Measurements from ENCODE around the gene TMC6.
"Not testable (repeated sequence)": the region's sequence is repeated elsewhere in the genome, so short reads cannot be mapped to it uniquely, and the experiment has no call there.

Gene TMC6

GRCh38 chr17:78111016-78111726, 17.4 kb downstream of the TMC6 start:
- no peak for DNase-seq (ENCODE audit: low read depth in 2 of 2)

- DNase-seq (ENCODE audit: low read depth in 2 of 2): no peak
Observed at GRCh38 chr17:78110363-78111015, 18.1 kb downstream of the TMC6 start.

GRCh38 chr17:78109489-78109761, 19.1 kb downstream of the TMC6 start:
- DNase-seq (ENCODE audit: low read depth in 2 of 2): no peak

GRCh38 chr17:78108726-78109488, 19.6 kb downstream of the TMC6 start:
- DNase-seq (ENCODE audit: low read depth in 2 of 2): no peak

- DNase-seq (ENCODE audit: low read depth in 2 of 2): no peak
Observed at GRCh38 chr17:78107976-78108725, 20.4 kb downstream of the TMC6 start.

GRCh38 chr17:78107457-78107856, 21.1 kb downstream of the TMC6 start:
- no peak for DNase-seq (ENCODE audit: low read depth in 2 of 2)

- DNase-seq (ENCODE audit: low read depth in 2 of 2): no peak
Observed at GRCh38 chr17:78106211-78106610, 22.3 kb downstream of the TMC6 start.

- DNase-seq (ENCODE audit: low read depth in 2 of 2): no peak
Observed at GRCh38 chr17:78105551-78105950, 23.0 kb downstream of the TMC6 start.

GRCh38 chr17:78105101-78105500, 23.5 kb downstream of the TMC6 start:
- no peak for DNase-seq (ENCODE audit: low read depth in 2 of 2)

- no peak for DNase-seq (ENCODE audit: low read depth in 2 of 2)
Observed at GRCh38 chr17:78104540-78104941, 24.0 kb downstream of the TMC6 start.

- no peak for DNase-seq (ENCODE audit: low read depth in 2 of 2)
Observed at GRCh38 chr17:78103311-78103710, 25.2 kb downstream of the TMC6 start.

GRCh38 chr17:78101542-78101941, 27.0 kb downstream of the TMC6 start:
- DNase-seq (ENCODE audit: low read depth in 2 of 2): no peak

- no peak for DNase-seq (ENCODE audit: low read depth in 2 of 2)
Observed at GRCh38 chr17:78101112-78101511, 27.4 kb downstream of the TMC6 start.

GRCh38 chr17:78096093-78096492, 32.5 kb downstream of the TMC6 start:
- no peak for DNase-seq (ENCODE audit: low read depth in 2 of 2)

- no peak for DNase-seq (ENCODE audit: low read depth in 2 of 2)
Observed at GRCh38 chr17:78095035-78095434, 33.5 kb downstream of the TMC6 start.

GRCh38 chr17:78092794-78093324, 35.7 kb downstream of the TMC6 start:
- DNase-seq (ENCODE audit: low read depth in 2 of 2): no peak

- DNase-seq (ENCODE audit: low read depth in 2 of 2): no peak
Observed at GRCh38 chr17:78089576-78090281, 38.8 kb downstream of the TMC6 start.

- no peak for DNase-seq (ENCODE audit: low read depth in 2 of 2)
Observed at GRCh38 chr17:78088529-78088928, 40.0 kb downstream of the TMC6 start.

- DNase-seq (ENCODE audit: low read depth in 2 of 2): no peak
Observed at GRCh38 chr17:78086740-78087139, 41.8 kb downstream of the TMC6 start.

GRCh38 chr17:78082988-78083387, 45.6 kb downstream of the TMC6 start:
- DNase-seq (ENCODE audit: low read depth in 2 of 2): no peak

- not testable (repeated sequence) for DNase-seq (ENCODE audit: low read depth in 2 of 2)
Observed at GRCh38 chr17:78082355-78082872, 46.1 kb downstream of the TMC6 start.

Measured in stimulated activated CD4-positive, alpha-beta T cell treated with anti-CD3 and anti-CD28 coated beads, Interleukin-4, amount 100 ng/mL, for 48 hours (primary cell).